Measurements from ENCODE around the gene POLDIP3. TPM values are rescaled to one million over a fixed set of nuclear protein-coding genes. Genes with fewer than 3 reads are reported as not detected.

POLDIP3 gene
- total RNA-seq, 1 donor from 2014 or later = 77.9 TPM

DNA sequence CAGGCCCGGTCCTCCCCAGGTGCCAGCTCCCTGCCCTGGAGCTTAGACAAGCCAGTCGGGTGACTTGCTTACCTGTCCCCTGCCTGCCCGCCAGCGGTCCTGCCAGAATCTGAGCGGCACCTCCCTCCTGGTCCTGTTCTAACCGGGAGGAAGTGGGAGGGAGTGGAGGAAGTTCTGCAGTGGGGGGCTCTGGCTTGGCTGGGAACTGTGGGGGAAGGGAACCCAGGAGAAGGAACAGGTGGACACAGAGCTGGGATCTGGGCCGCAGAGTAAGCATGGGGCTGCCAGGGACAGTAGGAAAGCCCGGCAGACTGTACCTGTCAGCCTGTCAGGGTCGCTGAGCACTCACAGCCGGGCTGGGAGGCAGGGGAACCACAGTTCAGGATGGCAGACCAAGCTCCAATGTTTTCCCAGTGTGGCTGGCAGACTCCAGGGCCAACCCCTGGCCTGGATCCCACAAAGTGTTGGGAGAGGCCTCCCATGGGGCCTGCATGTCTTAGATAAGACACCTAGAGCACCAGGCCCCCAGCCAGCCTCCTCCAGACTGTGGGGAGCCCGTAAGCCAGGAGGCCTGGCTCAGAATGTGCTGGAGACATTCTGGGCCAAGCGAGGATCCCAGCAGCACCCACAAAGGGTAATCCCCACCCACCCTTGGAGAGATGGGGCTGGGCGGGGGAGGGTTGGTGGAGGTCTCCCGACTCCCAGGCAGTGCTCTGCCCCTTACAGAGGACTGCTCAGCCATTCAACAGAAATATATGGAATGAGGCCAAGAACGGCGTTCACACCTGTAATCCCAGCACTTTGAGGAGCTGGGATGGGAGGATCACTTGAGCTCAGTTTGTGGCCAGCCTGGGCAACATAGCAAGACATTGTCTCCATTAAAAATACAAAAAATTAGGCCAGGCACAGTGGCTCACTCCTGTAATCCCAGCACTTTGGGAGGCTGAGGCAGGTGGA is 32.2 kb upstream of the POLDIP3 start:
- Mint-ChIP-seq H3K27ac (no peak overlapping the region), H3K4me1 (ENCODE audit: low read depth) (peaks cover 15% of the 10 kb centered on the region), H3K36me3 (ENCODE audit: low read depth) (peaks cover 3% of the 10 kb centered on the region), H3K4me3 (peak overlapping the region; percentile 97), H3K27me3 (ENCODE audit: insufficient read depth) (no peaks in the 10 kb centered on the region), H3K9me3 (no peaks in the 10 kb centered on the region)
- no peak for DNase-seq (ENCODE audit: low spot score)
- intact Hi-C loops (cut with micrococcal nuclease) = no loop called here

DNA sequence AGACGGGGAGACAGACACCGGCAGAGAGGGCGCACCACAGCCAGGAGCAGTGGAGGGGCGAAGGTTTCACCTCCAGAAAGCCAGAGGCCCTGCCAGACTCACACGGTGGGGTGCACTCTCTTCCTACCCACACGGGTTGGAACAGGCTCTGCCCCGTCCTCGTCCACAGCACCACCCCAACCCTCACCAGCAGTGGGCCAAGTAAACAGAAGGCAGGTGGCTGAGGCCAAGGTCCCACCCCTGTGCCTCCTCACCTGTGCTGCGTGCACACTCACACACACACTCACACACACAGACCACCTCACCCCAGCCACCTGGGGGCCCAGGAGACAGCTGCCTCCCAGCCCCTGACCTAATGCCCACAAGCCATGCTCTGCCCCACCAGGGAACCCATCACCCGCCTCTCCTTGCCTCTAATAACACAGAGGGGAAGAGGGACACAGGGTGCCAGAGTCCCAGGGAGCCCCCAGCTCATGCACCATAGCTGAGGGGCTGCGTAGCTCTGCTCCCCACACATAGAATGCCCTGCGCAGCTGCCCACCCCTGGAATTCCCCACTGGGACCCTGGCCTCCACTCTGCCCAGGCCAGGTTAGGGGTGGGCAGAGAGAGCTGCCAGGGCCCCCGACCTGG is 31.4 kb upstream of the POLDIP3 start:
- no peak for DNase-seq (ENCODE audit: low spot score)
- no peak overlapping the region for H3K27ac Mint-ChIP-seq
- H3K9me3 Mint-ChIP-seq = no peaks in the 10 kb centered on the region
- H3K36me3 Mint-ChIP-seq (ENCODE audit: low read depth) = peaks cover 3% of the 10 kb centered on the region
- intact Hi-C loops (cut with micrococcal nuclease) = no loop called here
- H3K4me1 Mint-ChIP-seq (ENCODE audit: low read depth) = peaks cover 15% of the 10 kb centered on the region
- peak overlapping the region; percentile 26 for H3K4me3 Mint-ChIP-seq
- H3K27me3 Mint-ChIP-seq (ENCODE audit: insufficient read depth) = no peaks in the 10 kb centered on the region

DNA sequence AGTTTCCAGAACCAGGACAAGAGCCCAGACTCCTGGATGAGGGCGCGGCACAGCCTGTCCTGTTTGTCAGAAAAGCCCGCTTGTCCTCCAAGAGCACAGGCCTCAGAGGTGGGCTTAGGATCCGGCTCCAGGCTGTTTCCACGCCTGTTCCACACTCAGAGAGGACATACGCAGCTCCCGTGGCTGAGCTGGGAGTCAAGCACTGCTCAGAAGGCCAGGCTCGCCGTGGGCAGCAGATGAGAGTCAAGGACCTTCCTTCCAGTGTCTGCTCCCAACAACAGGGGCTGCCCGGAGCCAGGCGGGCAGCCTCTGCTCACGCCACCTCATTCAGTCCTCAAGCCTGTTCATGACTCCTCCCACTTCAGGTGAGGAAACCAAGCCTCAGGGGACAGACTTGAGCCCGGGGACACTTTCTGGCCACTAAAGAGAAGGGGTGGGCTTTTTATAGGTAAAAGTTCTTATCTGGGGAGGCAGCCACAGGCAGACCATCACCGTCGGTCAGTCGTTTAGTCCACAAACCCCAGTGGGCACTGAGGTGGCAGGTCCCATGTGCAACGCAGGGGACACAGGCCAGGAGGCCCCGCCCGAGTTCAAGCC is 30.8 kb upstream of the POLDIP3 start:
- no peaks in the 10 kb centered on the region for H3K9me3 Mint-ChIP-seq
- H3K27ac Mint-ChIP-seq = no peak overlapping the region
- peaks cover 3% of the 10 kb centered on the region for H3K36me3 Mint-ChIP-seq (ENCODE audit: low read depth)
- peaks cover 15% of the 10 kb centered on the region for H3K4me1 Mint-ChIP-seq (ENCODE audit: low read depth)
- DNase-seq (ENCODE audit: low spot score) = no peak
- H3K27me3 Mint-ChIP-seq (ENCODE audit: insufficient read depth) = no peaks in the 10 kb centered on the region
- intact Hi-C loops (cut with micrococcal nuclease) = no loop called here
- peak overlapping the region; percentile 26 for H3K4me3 Mint-ChIP-seq

DNA sequence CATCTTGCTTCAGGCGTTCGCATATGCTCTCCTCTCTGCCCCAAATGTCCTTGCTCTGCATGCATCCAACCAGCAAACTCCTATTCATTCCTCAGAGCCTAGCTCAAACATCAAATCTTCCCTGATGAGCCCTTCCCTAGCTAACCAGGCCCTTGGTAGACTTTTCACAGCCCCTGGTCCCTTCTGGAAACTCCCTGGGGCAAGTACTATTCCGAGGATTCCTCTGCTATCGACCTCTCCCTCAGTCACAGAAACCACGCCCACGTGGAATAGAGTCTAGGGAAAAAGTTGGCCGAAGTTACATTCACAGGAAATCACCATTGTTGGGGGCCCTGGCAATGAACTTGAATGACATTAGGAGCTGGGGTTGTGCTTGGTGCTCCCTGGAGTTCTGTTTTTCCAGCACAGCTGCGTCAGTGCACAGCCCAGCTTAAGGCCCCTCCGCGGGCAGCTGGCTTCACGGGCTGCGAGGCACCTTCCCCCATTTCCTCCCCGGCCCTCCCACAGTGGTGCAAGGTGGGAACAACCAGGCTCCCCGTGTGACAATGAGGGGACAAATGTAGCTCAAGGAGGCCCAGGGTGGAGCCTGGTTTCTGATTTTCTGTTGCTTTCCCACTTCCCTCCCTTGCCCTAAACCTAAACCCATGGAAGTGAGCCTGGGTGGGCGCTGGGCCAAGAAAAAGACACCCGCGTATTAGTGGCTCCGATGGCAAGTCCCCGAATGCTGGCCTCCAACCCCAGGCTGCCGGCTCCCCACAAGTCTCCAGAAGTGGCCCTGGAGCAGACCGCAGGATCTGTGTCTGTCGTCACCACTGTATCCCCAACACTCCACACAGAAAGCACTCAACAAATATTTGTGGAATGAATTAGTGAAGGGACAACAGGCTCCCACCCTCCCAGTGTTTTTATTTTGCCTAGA is 30.0 kb upstream of the POLDIP3 start:
- DNase-seq (ENCODE audit: low spot score) = no peak
- H3K27me3 Mint-ChIP-seq (ENCODE audit: insufficient read depth) = no peaks in the 10 kb centered on the region
- intact Hi-C loops (cut with micrococcal nuclease) = no loop called here
- H3K4me1 Mint-ChIP-seq (ENCODE audit: low read depth) = peaks cover 15% of the 10 kb centered on the region
- peaks cover 3% of the 10 kb centered on the region for H3K36me3 Mint-ChIP-seq (ENCODE audit: low read depth)
- H3K9me3 Mint-ChIP-seq = no peaks in the 10 kb centered on the region
- H3K4me3 Mint-ChIP-seq = peak overlapping the region; percentile 19
- no peak overlapping the region for H3K27ac Mint-ChIP-seq

DNA sequence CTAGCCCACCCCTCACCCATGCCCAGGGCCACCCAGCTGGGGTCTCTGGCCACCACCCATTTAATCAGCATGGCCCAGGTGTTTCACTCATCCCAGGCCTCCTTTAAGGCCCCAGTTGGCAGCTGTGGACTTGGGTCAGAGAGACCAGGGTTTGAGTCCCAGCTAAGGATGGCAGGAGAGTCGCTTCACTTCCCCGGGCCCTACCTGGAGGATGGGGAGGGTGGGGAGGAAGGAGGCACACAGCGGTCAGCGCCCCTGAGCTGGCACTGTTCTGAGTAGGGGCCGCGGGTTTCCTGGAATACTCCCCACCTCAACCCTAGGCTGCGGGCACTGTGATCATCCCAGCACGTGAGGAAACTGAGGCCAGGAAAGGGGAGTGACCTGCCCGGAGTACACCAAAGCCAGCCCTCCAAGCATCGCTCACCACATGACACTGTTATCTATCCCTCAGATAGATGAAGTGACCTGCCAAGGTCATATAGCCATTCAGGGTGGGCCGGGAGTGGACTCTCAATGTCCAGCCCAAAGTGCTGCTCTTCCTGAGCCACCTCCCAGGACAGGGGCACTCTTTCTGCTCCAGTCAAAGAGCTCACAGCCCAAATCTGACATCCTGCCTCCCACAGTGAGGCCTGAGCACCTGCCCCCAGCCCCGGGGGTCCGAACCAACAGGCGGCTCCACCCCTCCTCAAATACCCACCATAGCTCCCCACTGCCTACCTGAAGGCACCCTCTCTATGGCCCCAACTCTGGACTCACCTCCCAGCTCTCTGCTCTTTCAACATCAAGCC is 29.1 kb upstream of the POLDIP3 start:
- no peak for DNase-seq (ENCODE audit: low spot score)
- no peak overlapping the region for H3K27ac Mint-ChIP-seq
- H3K36me3 Mint-ChIP-seq (ENCODE audit: low read depth) = peaks cover 3% of the 10 kb centered on the region
- intact Hi-C loops (cut with micrococcal nuclease) = no loop called here
- no peaks in the 10 kb centered on the region for H3K9me3 Mint-ChIP-seq
- H3K4me3 Mint-ChIP-seq = no peak overlapping the region
- H3K27me3 Mint-ChIP-seq (ENCODE audit: insufficient read depth) = no peaks in the 10 kb centered on the region
- peaks cover 15% of the 10 kb centered on the region for H3K4me1 Mint-ChIP-seq (ENCODE audit: low read depth)

DNA sequence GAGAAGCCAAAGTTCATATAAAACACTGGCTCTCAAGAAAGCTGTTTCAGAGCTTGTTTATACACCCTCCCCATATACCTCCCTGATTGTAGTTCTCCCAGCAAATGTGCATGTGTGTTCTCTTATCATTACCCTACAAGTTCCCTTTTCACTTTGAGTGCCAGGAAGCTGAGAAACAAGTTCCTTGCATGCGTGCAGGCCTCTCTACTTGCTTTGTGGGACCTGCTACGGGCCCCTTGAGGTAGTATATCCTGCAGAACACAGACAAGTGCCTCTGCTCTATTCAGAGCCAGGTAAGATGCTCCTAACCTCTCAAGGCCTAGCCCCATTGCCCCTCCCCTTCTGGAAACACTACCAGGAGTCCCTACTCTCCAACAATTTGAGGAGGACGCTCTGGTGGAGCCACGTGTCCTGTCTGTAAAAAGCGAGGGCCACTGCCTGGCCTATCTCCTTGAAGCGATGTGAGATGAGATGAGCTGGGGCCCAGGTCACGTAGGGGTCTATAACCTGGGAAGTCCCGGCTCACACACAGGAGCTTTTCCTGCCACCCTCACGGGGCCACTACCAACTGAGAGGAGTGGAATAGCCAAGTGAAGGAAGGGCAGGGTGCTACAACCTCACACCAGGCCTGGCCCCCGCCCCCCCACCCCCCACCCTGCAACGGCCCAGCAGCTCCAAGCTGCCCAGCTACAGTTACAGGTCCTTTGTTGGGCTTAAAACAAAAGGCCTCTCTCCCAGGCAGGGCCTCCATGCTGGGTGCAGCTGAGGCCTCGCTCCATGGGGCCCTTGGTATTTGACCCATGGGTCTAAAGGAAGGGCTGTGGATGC is 28.3 kb upstream of the POLDIP3 start:
- Mint-ChIP-seq H3K27ac (no peak overlapping the region), H3K27me3 (ENCODE audit: insufficient read depth) (no peaks in the 10 kb centered on the region), H3K4me1 (ENCODE audit: low read depth) (peaks cover 14% of the 10 kb centered on the region), H3K9me3 (no peaks in the 10 kb centered on the region), H3K36me3 (ENCODE audit: low read depth) (peaks cover 3% of the 10 kb centered on the region), H3K4me3 (no peak overlapping the region)
- DNase-seq (ENCODE audit: low spot score) = no peak
- intact Hi-C loops (cut with micrococcal nuclease) = no loop called here

DNA sequence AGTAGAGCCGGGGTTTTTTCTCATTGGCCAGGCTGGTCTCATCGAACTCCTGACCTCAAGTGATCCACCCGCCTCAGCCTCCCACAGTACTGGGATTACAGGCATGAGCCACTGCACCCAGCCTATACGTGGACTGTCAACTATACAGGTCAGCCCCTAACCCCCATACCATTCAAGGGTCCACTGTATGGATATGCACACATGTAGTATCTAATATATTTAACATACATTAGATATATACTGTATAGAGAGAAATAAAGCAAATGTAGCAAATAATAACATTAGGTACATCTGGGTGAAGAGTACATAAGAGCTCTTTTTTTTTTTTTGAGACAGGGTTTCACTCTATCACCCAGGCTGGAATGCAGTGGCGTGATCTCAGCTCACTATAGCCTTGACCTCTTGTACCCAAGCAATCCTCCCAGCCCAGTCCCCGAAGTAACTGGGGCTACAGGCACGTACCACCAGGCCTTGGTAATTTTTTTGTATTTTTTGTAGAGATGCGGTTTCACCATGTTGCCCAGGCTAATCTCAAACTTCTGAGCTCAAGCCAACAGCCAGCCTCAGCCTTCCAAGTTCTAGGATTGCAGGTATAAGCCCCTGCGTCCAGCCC is 27.2 kb upstream of the POLDIP3 start:
- no peak for DNase-seq (ENCODE audit: low spot score)
- Mint-ChIP-seq H3K4me1 (ENCODE audit: low read depth) (peaks cover 7% of the 10 kb centered on the region), H3K36me3 (ENCODE audit: low read depth) (no peaks in the 10 kb centered on the region)

DNA sequence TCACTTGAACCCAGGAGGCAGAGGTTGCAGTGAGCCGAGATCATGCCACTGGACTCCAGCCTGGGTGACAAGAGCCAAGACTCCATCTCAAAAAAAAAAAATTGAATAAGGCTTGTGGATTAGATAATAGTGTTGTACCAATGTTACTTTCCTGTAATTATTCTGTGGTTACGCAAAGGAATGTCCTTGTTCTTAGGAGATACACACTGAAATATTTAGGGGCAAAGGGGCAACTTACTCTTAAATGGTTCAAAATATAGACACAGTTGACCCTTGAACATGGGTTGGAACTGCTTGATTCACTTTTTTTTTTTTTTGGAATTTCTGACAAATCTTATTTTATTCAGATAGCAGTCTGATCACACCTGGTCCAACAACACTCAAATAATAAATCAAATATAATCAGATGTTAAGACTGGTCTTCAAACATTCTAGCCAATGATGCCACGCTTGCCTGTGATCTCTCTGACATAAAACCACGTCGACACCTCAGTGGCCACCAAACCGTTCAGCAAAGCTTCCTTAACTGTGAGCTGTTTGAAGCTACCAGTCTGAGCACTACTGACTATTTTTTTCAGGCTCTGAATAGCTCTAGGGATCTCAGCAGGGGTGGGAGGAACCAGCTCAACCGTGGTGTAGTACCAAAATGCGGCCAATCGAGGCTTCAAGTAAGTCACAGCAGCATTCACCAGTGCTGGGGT is 25.0 kb upstream of the POLDIP3 start:
- Mint-ChIP-seq H3K4me1 (ENCODE audit: low read depth) (no peaks in the 10 kb centered on the region), H3K27me3 (ENCODE audit: insufficient read depth) (no peaks in the 10 kb centered on the region), H3K9me3 (no peaks in the 10 kb centered on the region), H3K36me3 (ENCODE audit: low read depth) (peaks cover 3% of the 10 kb centered on the region), H3K4me3 (no peak overlapping the region), H3K27ac (no peak overlapping the region)
- intact Hi-C loops (cut with micrococcal nuclease) = no loop called here
- DNase-seq (ENCODE audit: low spot score) = no peak

More for the DNA sequence above, 27.2 kb upstream of the POLDIP3 start:
- Mint-ChIP-seq H3K27ac (no peak overlapping the region), H3K9me3 (no peaks in the 10 kb centered on the region), H3K4me3 (no peak overlapping the region), H3K27me3 (ENCODE audit: insufficient read depth) (no peaks in the 10 kb centered on the region)
- intact Hi-C loops (cut with micrococcal nuclease) = no loop called here

DNA sequence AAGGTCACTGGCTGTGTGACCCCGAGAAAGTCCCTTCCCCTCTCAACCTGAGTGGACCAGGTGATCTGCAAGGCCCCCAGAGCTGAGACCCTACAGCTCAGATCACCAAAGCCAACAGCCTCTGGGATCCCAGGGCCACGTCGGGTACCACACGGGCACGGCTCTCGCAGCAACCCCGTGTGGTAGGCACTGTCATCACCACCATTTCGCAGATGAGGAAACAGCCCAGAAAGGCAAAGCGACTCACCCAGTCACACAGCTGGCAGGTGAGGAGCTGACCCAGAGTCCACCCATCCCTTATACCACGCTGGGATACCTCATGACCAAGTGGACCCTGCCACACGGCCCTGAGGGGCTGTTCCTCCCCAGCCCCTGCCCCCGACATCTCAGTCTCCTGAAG is 22.9 kb upstream of the POLDIP3 start:
- Mint-ChIP-seq H3K27ac (no peak overlapping the region), H3K27me3 (ENCODE audit: insufficient read depth) (no peaks in the 10 kb centered on the region), H3K36me3 (ENCODE audit: low read depth) (peaks cover 4% of the 10 kb centered on the region), H3K4me1 (ENCODE audit: low read depth) (no peaks in the 10 kb centered on the region), H3K4me3 (no peak overlapping the region), H3K9me3 (no peaks in the 10 kb centered on the region)
- intact Hi-C loops (cut with micrococcal nuclease) = no loop called here
- DNase-seq (ENCODE audit: low spot score) = no peak

DNA sequence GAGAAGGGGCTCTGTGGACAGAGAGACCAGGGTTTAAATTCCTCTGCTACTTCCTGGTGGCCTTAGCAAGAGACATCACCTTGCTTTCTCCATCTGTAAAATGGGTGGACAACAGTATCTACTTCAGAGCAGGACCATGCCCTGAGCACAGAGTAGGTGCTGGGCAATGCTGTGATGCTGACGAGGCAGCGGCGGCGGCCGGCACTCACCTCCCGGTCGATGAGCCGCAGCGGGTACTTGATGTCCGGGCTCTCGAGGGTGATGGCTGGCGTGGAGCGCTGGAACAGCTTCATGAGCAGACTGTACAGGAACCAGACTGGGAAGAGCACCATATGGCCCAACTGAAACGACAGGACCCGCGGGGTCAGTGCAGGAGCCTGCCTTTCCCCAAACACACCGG is 21.8 kb upstream of the POLDIP3 start:
- no peaks in the 10 kb centered on the region for H3K9me3 Mint-ChIP-seq
- no peaks in the 10 kb centered on the region for H3K27me3 Mint-ChIP-seq (ENCODE audit: insufficient read depth)
- DNase-seq (ENCODE audit: low spot score) = no peak
- peaks cover 8% of the 10 kb centered on the region for H3K36me3 Mint-ChIP-seq (ENCODE audit: low read depth)
- H3K4me3 Mint-ChIP-seq = no peak overlapping the region
- no peak overlapping the region for H3K27ac Mint-ChIP-seq
- no peaks in the 10 kb centered on the region for H3K4me1 Mint-ChIP-seq (ENCODE audit: low read depth)
- intact Hi-C loops (cut with micrococcal nuclease) = no loop called here

DNA sequence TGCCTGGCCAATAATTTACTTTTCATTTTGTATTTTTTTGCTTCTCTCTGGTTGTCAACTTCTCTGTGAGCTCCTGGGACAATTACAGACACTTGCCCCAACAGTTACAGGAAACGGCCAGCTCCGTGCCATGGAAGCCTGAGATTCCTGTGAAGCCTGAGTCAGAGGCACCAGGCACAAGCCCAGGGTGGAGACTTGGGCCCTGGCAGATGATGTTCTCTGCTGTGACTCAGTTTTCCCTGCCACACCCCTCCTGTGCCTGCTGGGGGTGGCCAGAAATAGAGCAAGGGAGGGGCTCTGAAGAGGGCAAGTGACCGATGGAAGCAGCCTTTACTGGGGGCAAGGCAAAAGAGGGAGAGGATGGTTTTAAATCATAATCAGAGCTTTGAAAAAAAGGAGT is 20.8 kb upstream of the POLDIP3 start:
- intact Hi-C loops (cut with micrococcal nuclease) = no loop called here
- Mint-ChIP-seq H3K9me3 (no peaks in the 10 kb centered on the region), H3K36me3 (ENCODE audit: low read depth) (peaks cover 8% of the 10 kb centered on the region), H3K27ac (no peak overlapping the region), H3K4me3 (no peak overlapping the region), H3K27me3 (ENCODE audit: insufficient read depth) (no peaks in the 10 kb centered on the region), H3K4me1 (ENCODE audit: low read depth) (no peaks in the 10 kb centered on the region)
- no peak for DNase-seq (ENCODE audit: low spot score)
